Measurements from ENCODE around the gene PCDHGA9.

PCDHGA9 gene

DNA sequence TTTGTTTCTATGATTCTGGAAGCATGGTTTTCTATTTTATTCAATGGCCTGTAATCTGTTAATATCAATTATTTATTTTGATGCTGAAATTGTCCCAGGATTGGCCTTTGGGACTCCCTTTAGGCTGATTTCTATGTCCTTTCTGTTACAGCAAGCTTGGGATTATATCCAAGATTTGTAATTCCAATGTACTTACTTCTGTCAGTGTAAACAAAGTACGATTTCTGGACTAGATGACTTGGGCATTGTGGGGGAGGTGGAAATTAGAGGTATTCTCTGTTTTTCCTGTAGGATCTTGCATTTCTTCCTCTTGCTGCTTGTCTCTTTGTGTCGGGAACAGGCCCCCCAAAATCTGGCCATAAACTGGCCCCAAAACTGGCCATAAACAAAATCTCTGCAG, 31.4 kb downstream of the PCDHGA9 start:
- no peaks in the 10 kb centered on the region for H3K79me2 ChIP-seq (ENCODE audit: low read length)
- H3K27ac ChIP-seq (ENCODE audit: low read length): no peak overlapping the region
- peaks cover 5% of the 10 kb centered on the region; the same call in 1 of the 2 replicates for H3K27me3 ChIP-seq (ENCODE audit: low read depth, low read length)
- no peak overlapping the region for H3K4me2 ChIP-seq (ENCODE audit: low read length)
- no peaks in the 10 kb centered on the region for H3K36me3 ChIP-seq (replicated peaks; ENCODE audit: low read depth, low read length)
- no peaks in the 10 kb centered on the region for H3K9me3 ChIP-seq (ENCODE audit: insufficient read depth, low read length)
- TF ChIP-seq, protein P1, sequence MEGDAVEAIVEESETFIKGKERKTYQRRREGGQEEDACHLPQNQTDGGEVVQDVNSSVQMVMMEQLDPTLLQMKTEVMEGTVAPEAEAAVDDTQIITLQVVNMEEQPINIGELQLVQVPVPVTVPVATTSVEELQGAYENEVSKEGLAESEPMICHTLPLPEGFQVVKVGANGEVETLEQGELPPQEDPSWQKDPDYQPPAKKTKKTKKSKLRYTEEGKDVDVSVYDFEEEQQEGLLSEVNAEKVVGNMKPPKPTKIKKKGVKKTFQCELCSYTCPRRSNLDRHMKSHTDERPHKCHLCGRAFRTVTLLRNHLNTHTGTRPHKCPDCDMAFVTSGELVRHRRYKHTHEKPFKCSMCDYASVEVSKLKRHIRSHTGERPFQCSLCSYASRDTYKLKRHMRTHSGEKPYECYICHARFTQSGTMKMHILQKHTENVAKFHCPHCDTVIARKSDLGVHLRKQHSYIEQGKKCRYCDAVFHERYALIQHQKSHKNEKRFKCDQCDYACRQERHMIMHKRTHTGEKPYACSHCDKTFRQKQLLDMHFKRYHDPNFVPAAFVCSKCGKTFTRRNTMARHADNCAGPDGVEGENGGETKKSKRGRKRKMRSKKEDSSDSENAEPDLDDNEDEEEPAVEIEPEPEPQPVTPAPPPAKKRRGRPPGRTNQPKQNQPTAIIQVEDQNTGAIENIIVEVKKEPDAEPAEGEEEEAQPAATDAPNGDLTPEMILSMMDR (IDR thresholded peaks at IDR 0.05; ENCODE audit: low read depth, low read length): no peak
- no peak for TF ChIP-seq EZH2phosphoT487 (IDR thresholded peaks at IDR 0.05; ENCODE audit: low read depth)
- no peak overlapping the region for H3K9ac ChIP-seq (ENCODE audit: low read length)
- no peaks in the 10 kb centered on the region for H3K4me1 ChIP-seq (ENCODE audit: low read length)
- H2AFZ ChIP-seq (ENCODE audit: low read depth, low read length): no peak overlapping the region
- H3K4me3 ChIP-seq (ENCODE audit: low read length): no peak overlapping the region
- no peaks in the 10 kb centered on the region for H4K20me1 ChIP-seq (ENCODE audit: insufficient read depth, low read length)

DNA sequence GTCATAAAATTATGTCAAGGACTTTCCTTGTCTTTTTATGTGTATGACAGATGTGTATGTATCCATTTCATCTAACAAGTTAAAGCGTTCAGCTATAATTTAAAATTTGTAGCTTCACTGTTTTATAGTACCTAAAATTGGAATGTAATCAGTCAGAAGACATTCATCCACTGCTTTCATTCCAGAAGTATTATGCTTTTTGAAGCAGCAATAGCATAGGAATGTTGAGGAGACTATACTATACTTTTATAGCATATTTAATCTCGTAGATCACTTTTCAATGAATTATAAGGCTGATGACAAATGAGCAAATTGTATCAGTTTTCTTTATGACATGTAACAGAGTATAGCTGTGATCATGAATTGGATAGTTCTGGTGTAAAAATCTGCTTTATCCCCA, 34.6 kb downstream of the PCDHGA9 start:
- Histone ChIP-seq H2AFZ (ENCODE audit: low read depth, low read length) (no peak overlapping the region), H3K79me2 (ENCODE audit: low read length) (no peaks in the 10 kb centered on the region), H3K9ac (ENCODE audit: low read length) (no peak overlapping the region), H3K4me2 (ENCODE audit: low read length) (no peak overlapping the region), H3K27me3 (ENCODE audit: low read depth, low read length) (peaks cover 5% of the 10 kb centered on the region; the same call in 1 of the 2 replicates), H3K9me3 (ENCODE audit: insufficient read depth, low read length) (no peaks in the 10 kb centered on the region), H3K27ac (ENCODE audit: low read length) (no peak overlapping the region), H4K20me1 (ENCODE audit: insufficient read depth, low read length) (no peaks in the 10 kb centered on the region), H3K4me3 (ENCODE audit: low read length) (no peak overlapping the region), H3K4me1 (ENCODE audit: low read length) (no peaks in the 10 kb centered on the region), H3K36me3 (replicated peaks; ENCODE audit: low read depth, low read length) (no peaks in the 10 kb centered on the region)
- TF ChIP-seq, protein P1 (IDR thresholded peaks at IDR 0.05; ENCODE audit: low read depth, low read length): no peak
- no peak for TF ChIP-seq EZH2phosphoT487 (IDR thresholded peaks at IDR 0.05; ENCODE audit: low read depth)

DNA sequence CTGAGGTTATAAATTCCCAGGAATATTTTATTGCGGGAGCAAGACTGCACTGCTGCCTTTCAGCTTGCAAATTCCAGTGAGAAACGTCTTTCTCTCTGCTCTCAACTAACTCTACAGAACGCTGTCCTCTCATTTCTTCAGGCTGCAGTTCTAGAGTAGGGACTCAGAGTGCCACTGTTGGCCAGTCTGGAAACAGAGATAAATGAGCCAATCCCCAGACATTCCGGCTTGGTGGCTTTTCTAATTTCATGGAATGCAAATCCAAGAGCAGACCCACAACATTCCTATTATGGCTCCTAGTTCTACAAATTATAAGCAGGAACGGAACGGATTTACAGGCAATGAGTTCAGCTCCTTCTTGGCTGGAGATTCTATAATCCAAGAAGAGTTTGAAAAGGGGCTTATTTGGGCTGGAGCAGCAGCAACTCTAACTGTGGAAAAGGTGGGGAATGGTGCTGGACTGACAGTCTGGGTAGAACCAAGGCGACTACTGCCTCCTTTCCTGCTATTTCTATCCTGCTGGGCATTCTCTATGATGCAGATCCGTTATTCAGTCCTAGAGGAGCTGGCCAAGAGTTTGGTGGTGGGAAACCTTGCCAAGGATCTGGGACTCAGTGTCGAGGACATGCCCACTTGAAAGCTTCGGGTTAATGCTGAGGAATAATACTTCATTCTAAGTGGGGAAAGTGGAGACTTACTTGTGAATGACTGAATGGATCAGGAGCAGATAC, 37.0 kb downstream of the PCDHGA9 start:
- Histone ChIP-seq H3K36me3 (replicated peaks; ENCODE audit: low read depth, low read length) (no peaks in the 10 kb centered on the region), H3K4me3 (ENCODE audit: low read length) (no peak overlapping the region), H3K4me1 (ENCODE audit: low read length) (no peaks in the 10 kb centered on the region), H3K79me2 (ENCODE audit: low read length) (no peaks in the 10 kb centered on the region), H3K4me2 (ENCODE audit: low read length) (no peak overlapping the region), H3K27ac (ENCODE audit: low read length) (no peak overlapping the region), H3K9me3 (ENCODE audit: insufficient read depth, low read length) (no peaks in the 10 kb centered on the region), H4K20me1 (ENCODE audit: insufficient read depth, low read length) (no peaks in the 10 kb centered on the region), H3K9ac (ENCODE audit: low read length) (no peak overlapping the region), H2AFZ (ENCODE audit: low read depth, low read length) (no peak overlapping the region), H3K27me3 (ENCODE audit: low read depth, low read length) (peaks cover 5% of the 10 kb centered on the region; the same call in 1 of the 2 replicates)
- no peak for TF ChIP-seq EZH2phosphoT487 (IDR thresholded peaks at IDR 0.05; ENCODE audit: low read depth)
- TF ChIP-seq, protein P1 (IDR thresholded peaks at IDR 0.05; ENCODE audit: low read depth, low read length): no peak

DNA sequence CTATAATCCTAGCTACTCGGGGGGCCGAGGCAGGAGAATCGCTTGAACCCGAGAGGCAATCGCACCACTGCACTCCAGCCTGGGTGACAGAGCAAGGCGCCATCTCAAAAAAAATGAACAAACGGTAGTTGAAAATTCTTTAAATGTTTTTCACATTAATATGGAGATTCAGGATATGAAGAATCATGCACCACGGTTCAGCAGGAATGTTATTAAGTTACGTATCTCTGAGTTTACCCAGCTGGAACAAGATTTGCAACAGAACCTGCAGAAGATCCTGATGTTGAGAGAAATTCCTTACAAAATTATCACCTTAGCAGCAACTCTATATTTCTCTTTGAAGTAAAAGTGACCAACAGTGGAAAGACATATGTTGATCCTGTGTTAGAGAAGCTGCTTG, 37.8 kb downstream of the PCDHGA9 start:
- H3K79me2 ChIP-seq (ENCODE audit: low read length): no peaks in the 10 kb centered on the region
- peaks cover 5% of the 10 kb centered on the region; the same call in 1 of the 2 replicates for H3K27me3 ChIP-seq (ENCODE audit: low read depth, low read length)
- no peaks in the 10 kb centered on the region for H3K36me3 ChIP-seq (replicated peaks; ENCODE audit: low read depth, low read length)
- TF ChIP-seq, protein P1 (IDR thresholded peaks at IDR 0.05; ENCODE audit: low read depth, low read length): no peak
- no peak for TF ChIP-seq EZH2phosphoT487 (IDR thresholded peaks at IDR 0.05; ENCODE audit: low read depth)
- no peaks in the 10 kb centered on the region for H3K9me3 ChIP-seq (ENCODE audit: insufficient read depth, low read length)
- no peaks in the 10 kb centered on the region for H4K20me1 ChIP-seq (ENCODE audit: insufficient read depth, low read length)
- no peak overlapping the region for H2AFZ ChIP-seq (ENCODE audit: low read depth, low read length)
- no peak overlapping the region for H3K9ac ChIP-seq (ENCODE audit: low read length)
- H3K27ac ChIP-seq (ENCODE audit: low read length): no peak overlapping the region
- H3K4me3 ChIP-seq (ENCODE audit: low read length): no peak overlapping the region
- H3K4me1 ChIP-seq (ENCODE audit: low read length): no peaks in the 10 kb centered on the region
- no peak overlapping the region for H3K4me2 ChIP-seq (ENCODE audit: low read length)

Data from OCI-LY3 (cell line).